Measurements from ENCODE around the gene DNAJA2. TPM values are rescaled to one million over a fixed set of nuclear protein-coding genes. Genes with fewer than 3 reads are reported as not detected.

DNAJA2 gene
- total RNA-seq, 1 donor = 101 TPM

DNA sequence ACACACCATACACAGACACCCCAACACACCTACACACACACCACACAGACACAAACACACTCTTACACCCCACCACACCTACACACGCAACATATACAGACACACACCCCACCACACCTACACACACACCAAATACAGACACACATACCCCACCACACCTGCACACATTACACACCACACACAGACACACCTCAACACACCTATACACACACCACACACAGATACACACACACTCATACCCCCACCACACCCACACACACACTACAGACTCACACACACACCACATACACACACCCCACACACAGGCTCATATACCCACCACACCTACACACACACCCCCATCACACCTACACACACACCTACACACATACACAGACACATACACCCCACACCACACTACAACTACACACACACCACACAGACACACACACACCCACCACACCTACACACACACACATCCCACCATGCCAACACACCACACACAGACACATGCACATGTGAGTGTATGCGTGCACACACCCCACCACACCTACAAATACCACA, 57.9 kb downstream of the DNAJA2 start:
- TF ChIP-seq CTCF (IDR thresholded peaks at IDR 0.05; ENCODE audit: insufficient read depth, low read depth, low read length) = no peak
- no peak for DNase-seq (ENCODE audit: low read depth)
- no peak overlapping the region for H3K4me3 ChIP-seq (ENCODE audit: low read depth, low read length)

GRCh38 chr16:46914556-46915201, 58.8 kb downstream of the DNAJA2 start:
- TF ChIP-seq CTCF (IDR thresholded peaks at IDR 0.05; ENCODE audit: insufficient read depth, low read depth, low read length) = no peak
- H3K4me3 ChIP-seq (ENCODE audit: low read depth, low read length) = no peak overlapping the region
- DNase-seq (ENCODE audit: low read depth) = no peak

DNA sequence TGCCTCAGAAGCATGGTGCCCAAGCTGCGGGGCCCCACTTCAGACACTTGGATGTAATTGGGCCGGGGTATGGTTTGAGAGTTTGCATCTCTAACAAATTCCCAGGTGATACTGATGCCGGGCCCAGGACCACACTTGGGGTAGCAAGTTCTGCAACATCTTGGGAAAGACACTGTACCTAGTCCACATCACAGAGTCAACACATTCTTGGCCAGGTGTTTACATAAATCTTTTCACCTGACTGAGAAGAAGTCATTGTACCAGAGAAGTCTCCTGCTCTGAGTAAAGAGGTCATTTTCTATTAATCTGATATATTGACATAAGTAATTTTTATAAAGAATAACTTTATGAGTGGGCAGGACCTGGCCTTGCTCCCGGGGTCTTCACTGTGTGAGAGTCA, 61.8 kb downstream of the DNAJA2 start:
- no peak overlapping the region for H3K4me3 ChIP-seq (ENCODE audit: low read depth, low read length)
- no peak for TF ChIP-seq CTCF (IDR thresholded peaks at IDR 0.05; ENCODE audit: insufficient read depth, low read depth, low read length)
- no peak for DNase-seq (ENCODE audit: low read depth)

DNA sequence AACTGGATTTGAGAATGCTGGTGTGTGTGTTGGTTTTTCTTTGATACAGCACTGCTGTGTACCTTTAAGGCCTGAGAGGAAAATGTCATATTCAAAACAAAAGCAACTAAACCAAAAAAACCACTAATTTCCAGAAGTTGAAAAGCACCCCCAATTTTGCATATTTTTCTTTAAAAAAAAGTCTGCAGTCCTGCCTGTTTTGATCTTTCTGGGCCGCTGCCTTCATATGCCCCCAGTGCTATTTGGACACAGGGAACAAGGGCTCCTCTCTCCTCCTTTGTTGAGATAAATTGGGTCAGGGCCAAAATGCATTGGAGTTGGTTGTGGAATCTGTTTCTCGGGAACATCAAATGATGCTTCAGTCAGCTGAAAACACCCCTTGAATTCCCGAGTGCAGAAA, 62.4 kb downstream of the DNAJA2 start:
- no peak for TF ChIP-seq CTCF (IDR thresholded peaks at IDR 0.05; ENCODE audit: insufficient read depth, low read depth, low read length)

DNA sequence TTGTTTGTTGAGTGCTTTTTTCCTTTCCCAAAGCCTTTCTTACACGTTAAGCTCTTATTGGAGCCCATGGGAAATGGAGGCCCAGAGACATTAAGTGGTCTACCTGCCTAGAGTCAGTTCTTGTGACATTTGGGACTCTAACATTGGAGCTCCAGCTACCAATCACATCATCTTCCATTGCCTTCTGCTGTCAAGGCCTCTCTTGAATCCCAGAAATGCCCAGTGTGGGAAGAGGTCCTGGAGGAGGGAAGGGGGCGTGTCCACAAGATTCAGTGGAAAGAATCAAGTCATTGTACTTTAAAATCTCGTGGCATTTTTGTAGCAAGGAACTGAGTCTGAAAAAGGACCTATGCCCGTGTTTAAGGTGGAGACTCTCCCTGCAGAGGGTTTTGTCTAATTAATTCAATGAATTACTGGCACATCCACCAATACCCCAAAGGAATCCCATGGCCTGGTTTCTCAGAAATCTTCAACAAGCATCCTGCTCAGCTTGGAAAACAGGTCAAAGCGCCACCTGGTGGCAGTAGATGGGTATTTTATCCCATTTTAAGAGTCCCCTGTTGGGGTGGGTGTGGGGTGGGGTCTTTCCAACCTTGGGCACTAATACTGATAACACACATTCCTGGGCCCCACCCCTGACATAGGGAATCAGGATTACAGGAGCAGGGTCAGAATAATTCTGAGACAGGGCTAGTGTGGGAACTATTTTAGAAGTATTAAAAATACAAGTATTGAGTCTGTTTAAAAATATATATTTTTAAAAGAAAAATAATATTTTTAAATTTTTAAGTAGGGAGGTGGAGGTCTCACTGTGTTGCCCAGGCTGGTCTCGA, 64.7 kb downstream of the DNAJA2 start:
- peak; percentile 60 for TF ChIP-seq CTCF (IDR thresholded peaks at IDR 0.05; ENCODE audit: insufficient read depth, low read depth, low read length)
- H3K4me3 ChIP-seq (ENCODE audit: low read depth, low read length) = no peak overlapping the region
- DNase-seq (ENCODE audit: low read depth) = peak; percentile 73

More for the DNA sequence above, 62.4 kb downstream of the DNAJA2 start:
- H3K4me3 ChIP-seq (ENCODE audit: low read depth, low read length) = no peak overlapping the region
- no peak for DNase-seq (ENCODE audit: low read depth)

GRCh38 chr16:46907061-46907774, 66.3 kb downstream of the DNAJA2 start:
- H3K4me3 ChIP-seq (ENCODE audit: low read depth, low read length) = no peak overlapping the region
- TF ChIP-seq CTCF (IDR thresholded peaks at IDR 0.05; ENCODE audit: insufficient read depth, low read depth, low read length) = no peak
- DNase-seq (ENCODE audit: low read depth) = no peak

Measured in fibroblast of villous mesenchyme (primary cell).